T-helper 1 cell treated with Interleukin-12 subunit alpha and Interleukin-12 subunit beta and Interleukin-4 antibody, amounts not matched to agents 30 μg/mL and 1 μg/mL, for 36 hours (primary cell): ENCODE data around the gene CPNE6.

Experiments
- H3K27ac Mint-ChIP-seq: one replicate; pipeline ENCODE4 v1.8.0; 2021; ENCODE audit warnings: mild to moderate bottlenecking, mixed read lengths
- H3K27me3 Mint-ChIP-seq: one replicate; pipeline ENCODE4 v1.8.0; 2021; ENCODE audit warnings: low read depth, mixed read lengths
- H3K36me3 Mint-ChIP-seq: one replicate; pipeline ENCODE4 v1.8.0; 2021; ENCODE audit warnings: low read depth, mixed read lengths
- H3K4me1 Mint-ChIP-seq: one replicate; pipeline ENCODE4 v1.8.0; 2021; ENCODE audit warnings: low read depth, mixed read lengths
- H3K4me3 Mint-ChIP-seq: one replicate; pipeline ENCODE4 v1.8.0; 2021; ENCODE audit warnings: mild to moderate bottlenecking, moderate library complexity, mixed read lengths
- H3K9me3 Mint-ChIP-seq: one replicate; pipeline ENCODE4 v1.8.0; 2021; ENCODE audit warnings: mixed read lengths

CPNE6 gene

DNA sequence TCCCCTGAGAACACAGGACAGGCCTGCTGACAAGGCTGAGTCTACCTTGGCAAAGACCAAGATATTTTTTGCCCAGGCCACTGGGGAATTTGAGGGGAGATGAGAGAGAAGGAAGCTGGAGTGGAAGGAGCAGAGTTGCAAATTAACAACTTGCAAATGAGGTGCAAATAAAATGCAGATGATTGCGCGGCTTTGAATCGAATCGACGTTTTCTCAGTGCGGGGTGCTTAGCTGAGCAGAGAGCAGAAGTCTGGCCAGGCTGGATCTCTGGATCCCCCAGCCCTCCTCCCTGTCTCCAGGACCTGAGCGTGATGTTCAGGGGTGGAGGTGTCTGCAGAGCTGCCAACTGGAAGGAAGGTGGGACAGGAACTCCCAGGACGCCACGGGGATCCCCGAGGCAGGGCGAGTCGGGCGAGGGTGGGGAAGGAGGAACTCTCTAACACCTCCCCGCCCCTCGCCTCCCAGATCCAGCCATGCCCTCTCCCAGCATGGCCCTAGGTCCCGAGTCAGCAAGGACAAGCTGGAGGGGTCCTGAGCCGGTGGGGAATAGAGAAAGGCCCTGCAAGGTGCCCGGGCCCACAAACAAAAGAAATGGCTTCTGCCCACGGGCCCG is 20.1 kb upstream of the CPNE6 start:
- Mint-ChIP-seq H3K36me3 (no peaks in the 10 kb centered on the region), H3K4me3 (peak overlapping the region; percentile 81), H3K27me3 (peaks cover 41% of the 10 kb centered on the region), H3K9me3 (no peaks in the 10 kb centered on the region), H3K4me1 (peaks cover 12% of the 10 kb centered on the region), H3K27ac (peak overlapping the region; percentile 62)

DNA sequence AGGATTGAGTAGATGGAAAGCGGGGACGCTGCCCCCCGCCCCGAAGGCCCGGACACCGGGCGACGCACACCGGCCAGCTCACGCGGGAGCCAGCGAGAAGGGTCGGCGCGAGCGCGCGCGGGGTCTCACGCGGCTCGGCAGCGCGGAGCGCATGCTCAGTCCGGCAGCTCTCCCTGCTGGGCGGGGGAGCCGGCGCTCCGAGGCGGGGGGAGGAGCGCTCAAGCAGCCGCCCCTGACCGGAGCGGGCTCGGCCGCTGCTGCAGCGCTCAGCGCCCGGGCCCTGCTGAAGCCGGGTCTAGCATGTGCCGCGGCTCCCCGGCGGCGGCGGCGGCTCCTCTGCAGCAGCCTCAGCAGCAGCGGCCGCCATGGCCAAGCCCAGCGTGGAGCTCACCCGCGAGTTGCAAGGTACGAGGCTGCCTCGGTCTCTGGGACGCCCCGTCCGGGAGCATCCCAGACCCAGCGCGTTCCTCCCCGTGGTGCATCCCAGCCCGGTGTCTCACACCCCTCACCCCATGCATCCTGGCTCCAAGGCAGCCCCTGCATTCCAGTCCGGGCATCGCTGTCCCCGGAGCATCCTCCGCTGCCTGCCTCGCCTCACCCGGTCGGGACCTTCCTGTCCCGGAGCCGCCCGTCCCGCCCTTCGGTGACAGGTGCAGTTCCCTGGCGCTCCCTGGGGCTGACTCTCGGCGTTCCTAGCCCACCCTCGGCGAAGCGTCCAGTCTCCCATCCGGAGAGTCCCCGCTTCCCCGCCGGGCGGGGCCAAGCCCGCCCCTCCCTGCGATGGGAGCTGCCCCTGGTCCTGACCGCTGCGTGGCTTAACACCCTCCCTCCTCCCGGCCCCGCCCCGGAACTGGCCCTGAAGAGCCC is 19.3 kb upstream of the CPNE6 start, which contains the start of gene CARMIL3:
CARMIL3 (plus strand) TSS at position 221 of the 867 bp plus-strand sequence; CDS start at position 366, 145 bp downstream.
- Mint-ChIP-seq H3K4me1 (peaks cover 12% of the 10 kb centered on the region), H3K9me3 (no peaks in the 10 kb centered on the region), H3K4me3 (peak within 1 kb of the TSS; percentile 83), H3K36me3 (no peaks in the 10 kb centered on the region), H3K27ac (peak within 1 kb of the TSS; percentile 75), H3K27me3 (peaks cover 37% of the 10 kb centered on the region)

DNA sequence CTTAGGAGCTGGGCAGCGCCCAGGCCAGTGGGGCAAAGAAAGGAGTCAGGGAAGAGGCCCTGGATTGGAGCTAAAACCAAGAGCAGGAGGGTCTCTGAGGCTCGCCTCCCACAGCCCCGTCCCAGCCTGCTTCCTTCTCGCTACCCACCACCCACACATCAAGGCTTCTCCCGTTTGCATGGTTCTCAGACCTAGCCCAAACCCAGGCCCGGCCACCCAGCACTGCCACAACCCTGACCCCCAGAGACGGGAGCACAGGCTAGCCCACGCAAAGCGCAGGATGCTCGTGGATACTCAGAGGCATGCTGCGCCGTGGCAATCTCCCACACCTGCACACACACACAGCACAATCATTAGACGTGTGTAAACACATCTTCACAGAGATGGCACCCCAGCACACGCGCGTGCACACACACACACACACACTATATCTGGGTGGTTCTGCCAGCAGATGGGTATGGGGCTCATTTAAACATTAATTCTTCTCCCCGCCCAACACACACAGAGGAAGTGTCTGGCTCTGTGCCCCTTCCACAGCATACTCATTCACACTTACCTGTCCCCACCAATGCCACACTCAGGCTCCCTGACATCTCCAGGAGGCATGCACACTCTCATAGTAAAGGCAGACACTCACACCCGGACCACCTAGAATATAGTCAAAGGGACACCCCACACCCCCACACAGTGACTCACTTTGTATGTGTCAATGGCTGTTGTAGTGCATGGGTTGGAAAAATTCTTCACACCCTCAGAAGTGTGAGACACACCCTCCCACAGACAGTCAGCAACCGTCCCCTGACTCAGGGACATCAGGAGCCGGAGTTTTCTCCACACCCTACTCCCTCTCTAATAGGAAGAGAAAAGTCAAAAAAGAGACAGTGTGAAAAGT is 18.5 kb upstream of the CPNE6 start:
- Mint-ChIP-seq H3K4me3 (peak overlapping the region; percentile 83), H3K4me1 (peaks cover 12% of the 10 kb centered on the region), H3K36me3 (no peaks in the 10 kb centered on the region), H3K9me3 (no peaks in the 10 kb centered on the region), H3K27ac (peak overlapping the region; percentile 75), H3K27me3 (peaks cover 36% of the 10 kb centered on the region)

DNA sequence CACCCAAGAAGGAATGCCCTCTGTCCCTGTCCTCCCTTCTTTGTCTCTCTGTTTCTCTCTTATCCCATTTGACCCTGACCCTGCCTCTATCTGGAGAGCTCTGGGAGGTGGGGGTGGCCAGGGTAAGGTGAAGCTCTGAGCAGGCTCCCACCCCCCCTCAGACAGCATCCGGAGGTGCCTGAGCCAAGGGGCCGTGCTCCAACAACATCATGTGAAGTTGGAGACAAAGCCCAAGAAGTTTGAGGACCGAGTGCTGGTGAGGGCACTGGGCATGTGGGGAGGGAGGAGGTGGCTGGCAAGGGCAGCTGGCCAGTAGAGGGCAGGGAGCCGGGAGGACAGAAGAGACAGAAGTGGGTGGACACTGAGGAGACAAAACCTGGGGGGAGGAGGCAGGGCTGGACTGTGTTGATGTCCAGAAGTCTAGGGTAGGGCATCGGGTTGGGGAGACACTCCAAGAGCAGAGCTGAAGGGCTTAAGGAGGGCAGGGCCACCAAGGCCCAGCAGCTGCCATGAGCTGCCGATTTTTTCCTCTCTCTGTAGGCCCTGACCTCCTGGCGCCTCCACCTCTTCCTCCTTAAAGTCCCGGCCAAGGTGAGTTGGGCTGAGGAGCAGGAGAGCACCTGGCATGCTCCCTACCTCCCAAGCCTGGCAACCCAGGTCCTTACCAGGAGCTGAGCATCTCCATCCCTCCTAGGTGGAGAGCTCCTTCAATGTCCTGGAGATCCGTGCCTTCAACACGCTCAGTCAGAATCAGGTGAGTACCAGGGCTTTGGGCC is 17.6 kb upstream of the CPNE6 start:
- peaks cover 13% of the 10 kb centered on the region for H3K4me1 Mint-ChIP-seq
- peaks cover 31% of the 10 kb centered on the region for H3K27me3 Mint-ChIP-seq
- H3K4me3 Mint-ChIP-seq, result peak overlapping the region; percentile 83
- H3K27ac Mint-ChIP-seq, result no peak overlapping the region
- no peaks in the 10 kb centered on the region for H3K36me3 Mint-ChIP-seq
- no peaks in the 10 kb centered on the region for H3K9me3 Mint-ChIP-seq

DNA sequence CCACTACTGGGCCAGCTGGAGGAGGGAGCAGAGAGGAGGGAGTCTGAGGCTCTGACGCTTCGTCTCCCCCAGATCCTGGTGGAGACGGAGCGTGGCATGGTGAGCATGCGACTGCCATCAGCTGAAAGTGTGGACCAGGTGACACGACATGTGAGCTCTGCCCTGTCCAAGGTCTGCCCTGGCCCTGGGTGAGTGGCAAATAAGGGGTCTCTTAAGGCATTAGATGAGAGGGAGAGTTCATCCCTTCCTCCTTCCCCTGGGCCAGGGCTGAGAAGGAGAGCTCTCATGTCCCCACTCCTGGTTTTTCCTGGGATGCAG is 17.1 kb upstream of the CPNE6 start:
- Mint-ChIP-seq H3K36me3 (no peaks in the 10 kb centered on the region), H3K4me3 (no peak overlapping the region), H3K9me3 (no peaks in the 10 kb centered on the region), H3K27me3 (peaks cover 31% of the 10 kb centered on the region), H3K4me1 (peaks cover 13% of the 10 kb centered on the region), H3K27ac (no peak overlapping the region)

DNA sequence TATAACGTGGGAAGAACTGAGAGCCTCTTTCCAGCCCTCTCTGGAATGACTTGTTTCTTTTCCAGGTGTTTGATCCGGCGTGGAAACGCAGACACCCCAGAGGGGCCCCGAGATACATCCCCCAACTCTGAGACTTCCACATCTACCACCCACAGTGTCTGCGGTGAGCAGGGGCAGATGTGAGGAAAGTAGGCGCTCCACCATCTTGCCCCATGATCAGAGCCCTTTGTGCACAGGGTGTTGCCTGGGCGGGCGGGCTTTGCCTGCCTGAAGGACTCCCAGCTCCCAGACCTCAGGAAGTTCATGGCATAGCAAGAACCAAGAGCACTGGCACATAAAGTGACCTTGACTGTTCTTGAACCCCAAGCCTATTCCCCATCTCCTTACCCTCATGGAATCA is 16.7 kb upstream of the CPNE6 start:
- H3K4me3 Mint-ChIP-seq, result no peak overlapping the region
- peaks cover 13% of the 10 kb centered on the region for H3K4me1 Mint-ChIP-seq
- H3K27me3 Mint-ChIP-seq, result peaks cover 28% of the 10 kb centered on the region
- H3K27ac Mint-ChIP-seq, result no peak overlapping the region
- no peaks in the 10 kb centered on the region for H3K36me3 Mint-ChIP-seq
- H3K9me3 Mint-ChIP-seq, result no peaks in the 10 kb centered on the region

DNA sequence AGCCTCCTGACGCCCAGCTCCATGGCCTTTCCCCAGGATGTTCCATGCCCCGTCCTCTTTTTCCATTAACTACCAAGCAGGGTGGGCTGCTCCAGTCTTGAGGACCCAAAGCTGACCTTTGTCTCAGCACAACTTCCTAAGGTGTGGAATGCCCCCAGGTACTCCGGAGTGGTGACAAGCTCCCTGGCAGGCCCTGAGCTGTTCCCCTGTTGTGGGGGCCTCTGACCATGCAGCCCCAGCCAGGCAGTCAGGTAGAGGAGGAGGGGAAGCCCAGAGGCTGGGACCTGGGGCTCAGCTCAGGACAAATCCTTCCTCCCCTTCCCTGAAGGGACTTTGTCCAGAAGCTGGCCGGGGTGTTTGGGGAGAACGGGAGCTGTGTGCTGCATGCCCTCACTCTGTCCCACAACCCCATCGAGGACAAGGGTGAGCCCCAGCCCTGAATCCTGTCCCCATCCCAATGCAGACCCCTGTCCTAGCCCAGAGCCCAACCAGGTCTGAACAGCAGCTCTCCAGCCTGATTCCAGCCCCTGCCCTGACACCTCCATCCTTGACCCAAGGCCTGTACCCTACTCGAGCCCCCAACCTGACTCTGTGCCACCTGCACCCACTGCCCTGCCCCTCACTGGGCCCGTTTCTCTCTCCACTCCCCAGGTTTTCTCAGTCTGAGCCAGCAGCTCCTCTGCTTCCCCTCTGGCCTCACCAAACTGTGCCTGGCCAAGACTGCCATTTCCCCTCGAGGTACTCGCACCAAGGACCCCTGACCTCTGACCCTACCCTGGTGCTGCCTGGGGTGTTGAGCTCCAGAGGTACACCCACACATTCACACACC is 15.2 kb upstream of the CPNE6 start:
- Mint-ChIP-seq H3K27me3 (peaks cover 14% of the 10 kb centered on the region), H3K9me3 (no peaks in the 10 kb centered on the region), H3K4me3 (no peak overlapping the region), H3K27ac (no peak overlapping the region), H3K36me3 (no peaks in the 10 kb centered on the region), H3K4me1 (peaks cover 13% of the 10 kb centered on the region)

DNA sequence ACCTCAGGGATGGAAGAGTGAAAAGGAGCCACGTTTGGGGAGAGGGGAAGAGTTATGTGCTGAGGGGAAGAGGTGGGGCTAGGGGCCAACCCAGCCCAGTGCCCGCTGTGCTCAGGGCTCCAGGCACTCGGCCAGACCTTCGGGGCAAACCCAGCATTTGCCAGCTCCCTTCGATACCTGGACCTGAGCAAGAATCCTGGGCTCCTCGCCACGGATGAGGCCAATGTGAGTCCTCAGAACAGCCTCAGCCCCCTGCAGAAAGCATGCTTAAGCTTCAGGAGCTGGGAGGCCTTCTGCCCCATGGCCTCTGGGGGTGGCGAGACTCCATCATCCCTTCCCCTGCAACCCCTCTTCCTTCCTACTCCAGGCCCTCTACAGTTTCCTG is 14.6 kb upstream of the CPNE6 start:
- Mint-ChIP-seq H3K4me3 (no peak overlapping the region), H3K9me3 (no peaks in the 10 kb centered on the region), H3K4me1 (peaks cover 13% of the 10 kb centered on the region), H3K36me3 (no peaks in the 10 kb centered on the region), H3K27me3 (peaks cover 12% of the 10 kb centered on the region), H3K27ac (no peak overlapping the region)

DNA sequence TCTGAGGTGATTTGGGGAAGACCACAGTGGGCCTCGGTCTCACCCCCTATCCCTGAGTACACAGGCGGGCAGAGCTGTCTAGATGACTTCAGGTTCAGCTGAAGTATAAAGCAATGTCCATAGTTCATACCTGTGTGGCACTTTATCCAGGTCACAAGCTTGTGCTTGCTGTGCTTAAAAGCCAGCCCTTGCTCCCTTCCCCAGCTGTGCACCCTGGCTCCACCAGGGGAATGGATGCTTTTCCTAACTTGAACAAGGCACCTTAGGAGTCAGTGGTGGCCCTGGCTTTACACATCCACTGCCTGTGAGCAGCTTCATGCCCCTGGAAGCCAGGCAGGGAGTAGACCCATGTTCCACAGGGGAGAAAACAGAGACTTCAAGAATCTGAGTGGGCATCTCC is 14.1 kb upstream of the CPNE6 start:
- no peaks in the 10 kb centered on the region for H3K36me3 Mint-ChIP-seq
- H3K27me3 Mint-ChIP-seq, result peaks cover 12% of the 10 kb centered on the region
- H3K9me3 Mint-ChIP-seq, result no peaks in the 10 kb centered on the region
- H3K4me1 Mint-ChIP-seq, result peaks cover 13% of the 10 kb centered on the region
- no peak overlapping the region for H3K4me3 Mint-ChIP-seq
- H3K27ac Mint-ChIP-seq, result no peak overlapping the region

DNA sequence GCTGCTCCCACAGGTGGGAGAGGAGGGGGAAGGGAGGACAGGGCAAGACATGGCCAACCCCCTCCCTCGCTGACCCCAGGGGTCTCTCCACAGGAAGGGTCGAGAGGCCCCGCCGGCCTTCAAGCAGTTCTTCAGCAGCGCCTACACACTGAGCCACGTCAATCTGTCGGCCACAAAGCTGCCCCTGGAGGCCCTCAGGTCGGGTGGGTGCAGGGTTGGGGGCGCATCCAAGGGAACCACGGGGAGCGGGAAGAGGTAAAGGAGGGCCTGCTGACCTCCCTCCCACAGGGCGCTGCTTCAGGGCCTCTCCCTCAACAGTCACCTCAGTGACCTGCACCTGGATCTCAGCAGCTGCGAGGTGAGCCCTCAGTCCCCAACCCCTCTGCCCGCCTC is 13.5 kb upstream of the CPNE6 start:
- H3K4me1 Mint-ChIP-seq, result peaks cover 9% of the 10 kb centered on the region
- peaks cover 9% of the 10 kb centered on the region for H3K27me3 Mint-ChIP-seq
- no peak overlapping the region for H3K27ac Mint-ChIP-seq
- no peak overlapping the region for H3K4me3 Mint-ChIP-seq
- H3K9me3 Mint-ChIP-seq, result no peaks in the 10 kb centered on the region
- H3K36me3 Mint-ChIP-seq, result no peaks in the 10 kb centered on the region

DNA sequence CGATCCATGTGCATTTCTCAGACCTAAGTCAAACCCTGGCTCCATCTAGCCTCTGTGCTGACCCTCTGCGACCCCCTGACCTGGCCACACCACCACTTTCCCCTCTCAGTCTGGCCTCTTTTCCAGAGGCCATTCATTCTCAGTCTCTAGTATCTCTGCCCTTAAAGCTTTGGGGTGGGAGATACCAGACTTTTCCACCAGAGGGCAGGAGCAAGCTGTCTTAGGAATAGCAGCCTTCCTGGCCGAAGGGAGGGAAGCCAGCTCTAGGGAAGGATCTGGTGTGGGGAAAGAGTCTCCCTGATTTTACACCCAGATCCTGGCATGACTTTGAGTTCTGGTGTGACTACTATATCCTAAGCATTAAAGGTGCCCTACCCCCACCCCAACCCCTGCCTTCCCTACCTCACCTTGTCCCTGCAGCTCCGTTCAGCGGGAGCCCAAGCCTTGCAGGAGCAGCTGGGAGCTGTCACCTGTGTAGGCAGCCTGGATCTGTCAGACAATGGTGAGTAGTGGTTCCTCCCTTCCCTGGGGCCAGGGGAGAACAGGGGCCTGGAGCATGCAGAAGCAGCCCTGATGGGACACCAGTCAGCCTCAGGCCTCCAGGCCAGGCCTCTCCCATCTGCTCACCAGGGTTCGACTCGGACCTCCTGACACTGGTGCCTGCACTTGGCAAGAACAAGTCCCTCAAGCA is 13.0 kb upstream of the CPNE6 start:
- H3K4me3 Mint-ChIP-seq, result no peak overlapping the region
- H3K27ac Mint-ChIP-seq, result peak overlapping the region; percentile 54
- H3K27me3 Mint-ChIP-seq, result peaks cover 6% of the 10 kb centered on the region
- peaks cover 4% of the 10 kb centered on the region for H3K4me1 Mint-ChIP-seq
- no peaks in the 10 kb centered on the region for H3K9me3 Mint-ChIP-seq
- H3K36me3 Mint-ChIP-seq, result no peaks in the 10 kb centered on the region

DNA sequence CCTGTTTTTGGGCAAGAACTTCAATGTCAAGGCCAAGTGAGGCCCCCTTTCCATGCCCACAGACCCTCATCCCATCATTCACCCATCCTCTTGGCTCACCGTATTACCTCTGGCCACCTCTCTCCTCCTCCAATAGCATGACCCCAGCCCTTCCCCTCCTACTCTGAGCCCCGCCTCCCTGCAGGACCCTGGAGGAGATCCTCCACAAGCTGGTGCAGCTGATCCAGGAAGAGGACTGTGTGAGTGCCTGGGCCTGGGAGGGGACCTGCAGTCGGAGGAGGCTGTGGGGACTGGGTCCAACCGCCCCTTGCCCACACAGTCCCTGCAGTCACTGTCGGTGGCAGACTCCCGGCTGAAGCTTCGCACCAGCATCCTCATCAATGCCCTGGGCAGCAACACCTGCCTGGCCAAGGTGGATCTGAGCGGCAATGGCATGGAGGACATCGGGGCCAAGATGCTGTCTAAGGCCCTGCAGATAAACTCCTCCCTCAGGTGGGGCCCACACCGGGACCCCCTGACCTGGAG is 12.3 kb upstream of the CPNE6 start:
- H3K27me3 Mint-ChIP-seq, result peaks cover 6% of the 10 kb centered on the region
- no peak overlapping the region for H3K27ac Mint-ChIP-seq
- H3K4me1 Mint-ChIP-seq, result peaks cover 2% of the 10 kb centered on the region
- no peaks in the 10 kb centered on the region for H3K9me3 Mint-ChIP-seq
- H3K4me3 Mint-ChIP-seq, result no peak overlapping the region
- no peaks in the 10 kb centered on the region for H3K36me3 Mint-ChIP-seq
